Stimulated activated CD4-positive, alpha-beta T cell treated with anti-CD3 and anti-CD28 coated beads, TNF-alpha, amount 100 ng/mL, for 1 hour (primary cell): ENCODE results near the gene OR4C6.

ENCODE experiments used
- DNase-seq, 3 donors: peaks; one replicate each; pipeline ENCODE4 v3.0.0-alpha.2; 2020; ENCODE audit warnings: low read depth in 3 of 3, low spot score in 1 of 3

OR4C6 gene

DNA sequence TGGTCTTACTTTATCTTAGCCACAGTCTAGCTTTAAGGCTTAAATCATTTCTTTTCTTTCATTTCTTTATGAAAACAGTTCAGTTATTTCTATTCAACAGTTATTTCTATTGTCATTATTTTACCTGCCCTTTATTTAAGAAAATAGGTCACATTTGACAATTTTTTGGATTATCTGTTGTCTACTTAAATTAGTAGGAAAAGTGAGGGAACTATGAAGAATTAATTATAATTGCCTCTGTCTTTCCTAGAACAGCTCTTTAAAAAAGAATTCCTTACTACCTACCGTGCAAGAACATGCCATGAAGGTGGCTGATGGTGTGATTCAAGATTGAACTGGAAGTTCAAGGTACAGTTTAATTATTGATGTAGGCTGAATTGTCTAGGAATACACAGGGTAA, at the start of gene OR4C6:
TSS of gene OR4C6 (plus strand) at position 301 of the 400 bp plus-strand sequence. CDS start 2,966 bp downstream, outside the sequence.
- DNase-seq: no peak

- DNase-seq: no peak
Measured at GRCh38 chr11:55624531-55624930, 37.5 kb upstream of the OR4C6 start.

DNA sequence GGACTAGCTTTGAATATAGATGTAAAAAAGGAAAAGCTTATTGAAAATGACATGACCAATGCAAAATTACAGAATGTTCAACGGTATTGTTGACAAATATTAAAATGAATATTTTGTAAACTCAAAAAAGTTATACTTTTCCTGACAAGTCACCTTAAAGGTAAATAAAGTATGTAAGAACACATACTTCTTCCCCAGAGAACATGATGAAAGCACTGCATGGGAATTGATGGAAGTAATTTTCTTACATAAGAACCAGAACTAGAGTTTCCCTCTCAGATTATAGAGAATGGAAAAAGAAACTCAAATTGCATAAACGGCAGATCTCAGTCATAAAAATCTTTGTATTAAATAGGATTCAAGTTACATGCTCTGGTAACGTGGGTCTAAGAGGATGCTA, 27.2 kb upstream of the OR4C6 start, which contains the start of gene OR4P4:
TSS of gene OR4P4 (plus strand) at position 301 of the 400 bp plus-strand sequence.
- DNase-seq: no peak

DNA sequence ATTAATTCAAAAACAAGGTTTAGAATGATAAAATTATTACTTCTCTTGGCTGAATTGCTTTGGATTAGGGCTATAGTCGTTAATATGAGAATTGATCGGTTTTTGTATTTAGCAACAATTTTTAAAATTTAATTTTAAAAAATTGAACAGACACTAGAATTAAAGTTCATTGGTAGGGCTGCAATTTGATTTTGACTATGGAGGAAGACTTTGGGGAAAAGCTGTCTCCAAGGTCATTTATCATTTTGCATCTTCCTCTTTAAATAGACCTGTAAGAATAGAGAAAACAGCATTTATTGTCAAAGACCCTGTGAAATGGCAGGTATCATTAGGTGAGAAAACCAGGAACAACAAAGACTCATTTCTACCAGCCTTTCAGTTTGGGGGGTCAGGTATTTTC, 14.0 kb upstream of the OR4C6 start, which contains the start of gene OR4S2:
TSS of gene OR4S2 (plus strand) at position 301 of the 400 bp plus-strand sequence. CDS start 2,577 bp downstream, outside the sequence.
- DNase-seq: no peak

DNA sequence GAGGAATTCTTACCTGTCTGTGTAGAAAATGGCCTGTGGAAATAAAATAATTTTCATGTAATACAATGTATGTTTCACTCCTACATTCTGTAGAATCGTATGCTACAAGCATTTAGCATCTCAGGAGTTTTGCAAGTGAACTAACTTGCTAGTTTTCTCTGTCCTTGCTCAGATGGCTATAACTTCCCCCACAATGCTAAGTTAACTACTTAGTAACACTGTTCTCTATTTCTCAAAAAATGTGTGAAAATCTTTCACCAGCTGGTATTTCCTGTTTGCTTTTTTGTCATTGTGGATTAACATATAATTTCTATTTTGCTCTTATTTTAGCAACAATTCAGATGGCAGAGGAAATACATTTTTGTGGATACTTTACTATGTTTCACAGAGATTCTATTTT, 9.4 kb upstream of the OR4C6 start:
- DNase-seq: no peak

GRCh38 chr11:55655096-55655495, 6.9 kb upstream of the OR4C6 start:
- no peak for DNase-seq

DNA sequence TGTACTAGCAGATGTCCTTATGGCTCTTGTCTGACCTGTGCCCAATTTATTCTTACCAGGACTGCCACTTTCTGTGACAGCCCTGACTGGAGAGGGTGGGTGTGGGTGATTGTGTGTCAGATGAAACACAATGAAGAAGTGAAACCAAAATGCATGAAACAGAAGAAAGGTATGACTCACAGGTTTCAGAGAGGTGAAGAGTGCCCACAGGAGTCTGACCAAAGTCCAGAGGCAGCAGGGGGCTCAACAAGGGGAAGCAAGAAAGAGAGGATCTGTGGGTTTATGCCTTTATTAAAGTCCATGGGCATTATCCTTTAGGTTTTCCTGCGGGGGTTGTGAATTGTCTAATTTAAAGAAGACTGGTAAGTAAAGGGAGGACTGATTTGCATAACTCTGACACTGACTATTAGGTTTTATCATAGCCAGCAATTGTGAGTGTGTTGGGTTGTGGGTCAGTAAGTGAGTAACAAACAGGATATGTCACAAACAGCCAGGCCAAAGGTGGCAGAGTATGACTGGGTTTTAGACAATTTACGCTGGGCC, 3.9 kb upstream of the OR4C6 start:
- DNase-seq: no peak

GRCh38 chr11:55658608-55659007, 3.4 kb upstream of the OR4C6 start:
- no peak for DNase-seq

DNA sequence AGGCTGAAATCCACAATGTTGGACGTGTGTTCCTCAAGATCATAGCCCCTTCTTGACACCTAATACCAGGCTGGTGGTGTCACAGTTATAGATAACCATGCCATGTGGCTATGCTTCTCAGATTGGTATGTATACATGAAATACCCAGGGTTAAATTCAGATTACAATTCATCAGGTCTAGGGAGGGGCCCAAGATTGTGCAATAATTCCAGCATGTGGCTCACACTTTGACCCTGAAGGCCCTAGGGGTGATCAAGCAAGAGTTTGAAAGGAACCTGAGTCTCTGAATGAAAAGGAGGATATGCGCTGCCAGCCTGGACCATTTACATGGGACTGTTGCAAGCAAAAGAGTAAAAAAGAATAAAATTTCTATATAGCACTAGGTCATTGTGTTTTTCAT, 7.4 kb downstream of the OR4C6 start:
- DNase-seq: no peak

- no peak for DNase-seq
Measured at GRCh38 chr11:55673860-55674259, 11.9 kb downstream of the OR4C6 start.

DNA sequence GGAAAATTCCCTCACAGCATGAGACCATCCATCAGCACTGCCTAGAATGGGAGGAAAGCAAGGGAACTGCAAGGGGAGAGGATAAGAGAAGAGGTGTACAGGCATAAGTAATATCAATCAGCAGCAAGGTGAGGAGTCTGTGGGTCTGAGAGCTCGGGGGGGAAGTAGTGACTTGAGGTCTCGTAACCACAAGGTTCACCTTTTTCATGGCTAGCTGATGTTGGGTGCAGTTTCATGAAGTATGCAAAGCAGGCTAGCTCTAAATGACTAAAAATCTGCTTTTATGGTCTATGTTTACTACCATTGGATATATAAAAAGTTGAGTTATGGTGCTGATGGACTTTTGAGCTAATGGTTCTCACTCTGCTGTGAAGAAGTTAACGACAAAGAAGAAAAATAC, 35.8 kb downstream of the OR4C6 start:
- no peak for DNase-seq

DNA sequence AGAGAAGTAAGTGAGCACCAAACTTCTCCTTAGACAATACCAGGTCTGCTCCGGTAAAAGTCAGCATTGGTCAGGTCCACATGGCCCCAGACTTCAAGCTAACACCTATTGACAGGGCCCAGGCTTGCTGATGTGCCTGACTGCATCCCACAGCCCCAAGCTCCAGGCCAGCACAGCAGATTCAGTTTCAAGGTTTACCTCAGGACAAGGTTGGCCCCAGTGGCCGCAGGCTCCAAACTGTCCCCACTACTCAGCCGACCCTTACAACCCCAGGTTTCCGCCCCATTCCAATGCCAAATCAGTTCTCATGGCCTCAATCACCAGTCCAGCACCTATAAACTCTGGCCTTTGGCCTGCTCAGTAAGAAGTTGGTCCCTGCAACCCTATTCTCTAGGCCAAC, 39.4 kb downstream of the OR4C6 start:
- no peak for DNase-seq

GRCh38 chr11:55707029-55707428, 45.0 kb downstream of the OR4C6 start:
- DNase-seq: no peak

- no peak for DNase-seq
Measured at GRCh38 chr11:55714982-55715888, 53.2 kb downstream of the OR4C6 start.
